Sigmoid colon (tissue), 7 donors: ENCODE measurements around the gene BNIP3. TPM values are rescaled to one million over a fixed set of nuclear protein-coding genes. Genes with fewer than 3 reads are reported as not detected.

Experiments used
- DNase-seq: peaks from one replicate; pipeline ENCODE4 v3.0.0-alpha.2; 2019
- H3K27ac ChIP-seq, 4 donors: fragments of 200-600 bp; sonication (generic); one replicate each; pipeline ENCODE4 v1.5.1; 2016 to 2019; ENCODE audit warnings: mild to moderate bottlenecking in 1 of 4
- H3K27me3 ChIP-seq, 3 donors: fragments of 200-600 bp; sonication (generic); one replicate each; pipeline ENCODE4 v1.5.1; 2019; ENCODE audit warnings: mild to moderate bottlenecking in 1 of 3
- H3K36me3 ChIP-seq, 4 donors: fragments of 200-600 bp; sonication (generic); one replicate each; pipeline ENCODE4 v1.5.1; 2016 to 2019
- H3K4me1 ChIP-seq, 4 donors: fragments of 200-600 bp; sonication (generic); one replicate each; pipeline ENCODE4 v1.5.1; 2017 to 2019
- H3K4me3 ChIP-seq, 4 donors: fragments of 200-600 bp; sonication (generic); one replicate each; pipeline ENCODE4 v1.5.1; 2017 to 2019; ENCODE audit warnings: mild to moderate bottlenecking in 2 of 4, moderate library complexity in 1 of 4
- H3K9me3 ChIP-seq, 4 donors: fragments of 200-600 bp in 3 of 4; sonication (generic) in 3 of 4; one replicate each; pipeline versions ENCODE4 v1.5.1 to v1.6.1; 2013 to 2019
- CTCF ChIP-seq, 4 experiments: fragments of 450-650 bp in 3 of 4; fragments of 200-600 bp in 1 of 4; IDR thresholded peaks; one replicate each; pipeline ENCODE4 v1.5.1; 2016 to 2019; ENCODE audit warnings: antibody characterized with exemption in 4 of 4, mild to moderate bottlenecking in 3 of 4, moderate library complexity in 2 of 4
- EP300 ChIP-seq, 4 donors: sonication (generic); formaldehyde crosslinking; IDR thresholded peaks; one replicate each; pipeline ENCODE4 v1.6.1; 2017; ENCODE audit warnings: antibody characterized with exemption in 4 of 4
- POLR2A ChIP-seq, 2 donors: fragments of 450-650 bp; IDR thresholded peaks; one replicate each; pipeline ENCODE4 v1.6.1; 2016; ENCODE audit warnings: antibody characterized with exemption in 2 of 2, mild to moderate bottlenecking in 2 of 2, moderate library complexity in 2 of 2
- POLR2AphosphoS5 ChIP-seq, 4 donors: sonication (generic); formaldehyde crosslinking; IDR thresholded peaks; one replicate each; pipeline ENCODE4 v1.6.1; 2017; ENCODE audit warnings: antibody characterized with exemption in 4 of 4
- WGBS, 2 donors: extraction: QIAGEN DNeasy Blood & Tissue Kit; methylation state at CpG; one replicate each; pipeline ENCODE4 v1.1.7; 2013; 5-methylcytosine and 5-hydroxymethylcytosine counted together
- intact Hi-C: fragments of 100-400 bp; cut with DNase I; formaldehyde crosslinking; loops from one replicate; pipeline ENCODE4 v1.15.1; 2023
- polyA plus RNA-seq, 3 donors: library from polyadenylated mRNA; stranded (reverse); fragments of 200-250 nt; gene quantifications; one replicate each; pipeline ENCODE4 v1.2.3, GENCODE V29; 2013
- total RNA-seq, 4 donors: library from RNA; depleted of rRNA; stranded (reverse); fragments of >200 nt; gene quantifications; one replicate each; pipeline ENCODE4 v1.1.0, GENCODE V29; 2016
- donor health status: healthy with polysubstance abuse.
- donor health status: Bipolar disorder and iron deficiency.
- donor health status: healthy.

BNIP3 gene
- total and polyA plus RNA-seq, 7 donors: 3.9 to 125 (median 55.9) TPM

GRCh38 chr10:131946321-131946751 lies 35.4 kb downstream of the BNIP3 start:
- Histone ChIP-seq H3K27me3 (no peaks in the 10 kb centered on the region), H3K27ac (no peak overlapping the region), H3K4me1 (peaks cover 0 to 8% (median 0%) of the 10 kb centered on the region in 4 donors), H3K9me3 (no peaks in the 10 kb centered on the region), H3K36me3 (peaks cover 29 to 90% (median 39%) of the 10 kb centered on the region in 4 donors), H3K4me3 (no peak overlapping the region)
- intact Hi-C loops: no loop called here
- WGBS, 2 donors: 91 to 94% methylated on average over 14 of the region's 14 CpGs
- TF ChIP-seq POLR2A (IDR thresholded peaks at IDR 0.05) (no peak), POLR2AphosphoS5 (IDR thresholded peaks at IDR 0.05) (no peak), CTCF (IDR thresholded peaks at IDR 0.05) (no peak), EP300 (IDR thresholded peaks at IDR 0.05) (no peak)
- DNase-seq: peak; percentile 53

- Histone ChIP-seq H3K27me3 (no peaks in the 10 kb centered on the region), H3K4me3 (no peak overlapping the region), H3K4me1 (peaks cover 0 to 8% (median 0%) of the 10 kb centered on the region in 4 donors), H3K36me3 (peaks cover 30 to 90% (median 42%) of the 10 kb centered on the region in 4 donors), H3K9me3 (no peaks in the 10 kb centered on the region), H3K27ac (no peak overlapping the region)
- no peak for TF ChIP-seq EP300 (IDR thresholded peaks at IDR 0.05)
- TF ChIP-seq POLR2A (IDR thresholded peaks at IDR 0.05): no peak
- TF ChIP-seq CTCF (IDR thresholded peaks at IDR 0.05): no peak
- TF ChIP-seq POLR2AphosphoS5 (IDR thresholded peaks at IDR 0.05): no peak
- peak; percentile 58 for DNase-seq
- 97 to 98% methylated on average over 28 of the region's 28 CpGs for WGBS, 2 donors
- intact Hi-C loops: no loop called here
Measured at GRCh38 chr10:131944976-131945695, 36.6 kb downstream of the BNIP3 start.

- H3K36me3 ChIP-seq: peaks cover 28 to 86% (median 42%) of the 10 kb centered on the region in 4 donors
- peaks cover 0 to 8% (median 0%) of the 10 kb centered on the region in 4 donors for H3K4me1 ChIP-seq
- no peak for TF ChIP-seq CTCF (IDR thresholded peaks at IDR 0.05)
- TF ChIP-seq POLR2A (IDR thresholded peaks at IDR 0.05): no peak
- TF ChIP-seq EP300 (IDR thresholded peaks at IDR 0.05): no peak
- no peak for TF ChIP-seq POLR2AphosphoS5 (IDR thresholded peaks at IDR 0.05)
- no peak overlapping the region for H3K4me3 ChIP-seq
- H3K9me3 ChIP-seq: no peaks in the 10 kb centered on the region
- H3K27me3 ChIP-seq: no peaks in the 10 kb centered on the region
- no peak overlapping the region for H3K27ac ChIP-seq
- intact Hi-C loops: no loop called here
- 90 to 96% methylated on average over 4 of the region's 4 CpGs for WGBS, 2 donors
- peak; percentile 47 for DNase-seq
Measured at GRCh38 chr10:131944412-131944811, 37.3 kb downstream of the BNIP3 start.

- Histone ChIP-seq H3K27me3 (no peaks in the 10 kb centered on the region), H3K36me3 (peaks cover 25 to 81% (median 31%) of the 10 kb centered on the region in 4 donors), H3K9me3 (no peaks in the 10 kb centered on the region), H3K4me1 (no peaks in the 10 kb centered on the region), H3K27ac (no peak overlapping the region), H3K4me3 (no peak overlapping the region)
- DNase-seq: no peak
- intact Hi-C loops: no loop called here
- 83 to 86% methylated on average over 11 of the region's 11 CpGs for WGBS, 2 donors
- peak in 1 of 4 experiments; percentile 31 for TF ChIP-seq CTCF (IDR thresholded peaks at IDR 0.05)
- TF ChIP-seq POLR2AphosphoS5 (IDR thresholded peaks at IDR 0.05): no peak
Measured at GRCh38 chr10:131943021-131943814, 38.5 kb downstream of the BNIP3 start.
